Activated CD4-positive, alpha-beta T cell treated with anti-CD3 and anti-CD28 coated beads for 48 hours (primary cell): ENCODE results near the gene COL1A1.
A peak's percentile ranks its signal among the peaks of the same experiment; 100 is the strongest.

Source experiments
- DNase-seq: peaks from one replicate; pipeline ENCODE4 v3.0.0-alpha.2; 2020

The COL1A1 gene

GRCh38 chr17:50151937-50152547 is 49.4 kb downstream of the COL1A1 start:
- peak; percentile 68 for DNase-seq

GRCh38 chr17:50151041-50151936 is 50.1 kb downstream of the COL1A1 start:
- DNase-seq: peak; percentile 92

- no peak for DNase-seq
Measured at GRCh38 chr17:50150354-50151040, 50.9 kb downstream of the COL1A1 start, which contains the start of gene PPP1R9B. Gene PPP1R9B, minus strand, starts transcription at chr17:50150677. Its CDS starts 164 bp downstream, at chr17:50150513.

GRCh38 chr17:50149417-50150353 is 51.7 kb downstream of the COL1A1 start:
- DNase-seq: peak; percentile 68

- DNase-seq: no peak
Measured at GRCh38 chr17:50149091-50149416, 52.4 kb downstream of the COL1A1 start.

- DNase-seq: peak; percentile 80
Measured at GRCh38 chr17:50148226-50149090, 53.0 kb downstream of the COL1A1 start.

- no peak for DNase-seq
Measured at GRCh38 chr17:50147841-50148225, 53.6 kb downstream of the COL1A1 start.

- no peak for DNase-seq
Measured at GRCh38 chr17:50146927-50147665, 54.3 kb downstream of the COL1A1 start.

GRCh38 chr17:50146230-50146926 is 55.1 kb downstream of the COL1A1 start:
- peak; percentile 52 for DNase-seq

GRCh38 chr17:50145532-50146229 is 55.8 kb downstream of the COL1A1 start:
- DNase-seq: no peak

GRCh38 chr17:50144845-50145531 is 56.4 kb downstream of the COL1A1 start:
- peak; percentile 43 for DNase-seq

GRCh38 chr17:50144355-50144754 is 57.1 kb downstream of the COL1A1 start:
- no peak for DNase-seq

- no peak for DNase-seq
Measured at GRCh38 chr17:50143461-50144176, 57.8 kb downstream of the COL1A1 start.

- no peak for DNase-seq
Measured at GRCh38 chr17:50141745-50142110, 59.7 kb downstream of the COL1A1 start.

GRCh38 chr17:50141026-50141744 is 60.2 kb downstream of the COL1A1 start:
- no peak for DNase-seq

GRCh38 chr17:50139950-50140885 is 61.2 kb downstream of the COL1A1 start:
- DNase-seq: peak; percentile 90
